MM.1S (cell line): ENCODE results near the gene SFMBT2.
"Not testable (repeated sequence)": the region's sequence is repeated elsewhere in the genome, so short reads cannot be mapped to it uniquely, and the experiment has no call there.

Experiments used
- DNase-seq: peaks from one replicate; pipeline ENCODE4 v3.0.0-alpha.2; 2015
- H2AFZ ChIP-seq: fragments of 300-600 bp; sonication (generic); 2 replicates; pipeline ENCODE4 v1.6.0; 2016; ENCODE audit warnings: antibody characterized with exemption, low read length
- H3F3A ChIP-seq: fragments of 300-600 bp; sonication (generic); 2 replicates; pipeline ENCODE4 v1.6.1; 2016; ENCODE audit warnings: mild to moderate bottlenecking, antibody characterized with exemption, low read length, moderate library complexity, mixed read lengths; ENCODE audit not compliant: insufficient read depth
- H3K27ac ChIP-seq: fragments of 300-600 bp; sonication (generic); 2 replicates; pipeline ENCODE4 v1.5.1; 2016; ENCODE audit warnings: mild to moderate bottlenecking, low read length
- H3K27me3 ChIP-seq: fragments of 300-600 bp; sonication (generic); replicated peaks from 2 replicates; pipeline ENCODE4 v1.6.0; 2016; ENCODE audit warnings: low read length; ENCODE audit not compliant: insufficient read depth
- H3K36me3 ChIP-seq: fragments of 300-600 bp; sonication (generic); replicated peaks from 2 replicates; pipeline ENCODE4 v1.6.1; 2016; ENCODE audit warnings: mild to moderate bottlenecking, low read length, mixed read lengths; ENCODE audit not compliant: insufficient read depth
- H3K4me1 ChIP-seq: fragments of 300-600 bp; sonication (generic); 2 replicates; pipeline ENCODE4 v1.6.1; 2016; ENCODE audit warnings: low read length, mixed read lengths
- H3K4me2 ChIP-seq: fragments of 300-600 bp; sonication (generic); 2 replicates; pipeline ENCODE4 v1.6.0; 2016; ENCODE audit warnings: low read depth, low read length
- H3K4me3 ChIP-seq: fragments of 300-600 bp; sonication (generic); 2 replicates; pipeline ENCODE4 v1.5.1; 2016; ENCODE audit warnings: low read length, mixed read lengths
- H3K79me2 ChIP-seq: fragments of 300-600 bp; sonication (generic); 2 replicates; pipeline ENCODE4 v1.6.1; 2016; ENCODE audit warnings: mixed run types, low read length, mixed read lengths
- H3K9ac ChIP-seq: fragments of 300-600 bp; sonication (generic); 2 replicates; pipeline ENCODE4 v1.6.1; 2016; ENCODE audit warnings: low read length, mixed read lengths
- H3K9me2 ChIP-seq: fragments of 300-600 bp; sonication (generic); replicated peaks from 2 replicates; pipeline ENCODE4 v1.6.1; 2016; ENCODE audit warnings: mild to moderate bottlenecking, low read length, mixed read lengths; ENCODE audit not compliant: insufficient read depth
- H3K9me3 ChIP-seq: fragments of 300-600 bp; sonication (generic); replicated peaks from 2 replicates; pipeline ENCODE4 v1.6.1; 2016; ENCODE audit warnings: mild to moderate bottlenecking, low read length, mixed read lengths; ENCODE audit not compliant: insufficient read depth
- H4K20me1 ChIP-seq: fragments of 300-600 bp; sonication (generic); 2 replicates; pipeline ENCODE4 v1.6.1; 2016; ENCODE audit warnings: mild to moderate bottlenecking, low read length, moderate library complexity, mixed read lengths; ENCODE audit not compliant: insufficient read depth
- CTCF ChIP-seq: fragments of 300-600 bp; sonication (generic); IDR thresholded peaks from 2 replicates; pipeline ENCODE4 v1.5.1; 2016; ENCODE audit warnings: antibody characterized with exemption, low read length, mixed read lengths
- EZH2 ChIP-seq: fragments of 300-600 bp; sonication (generic); optimal IDR thresholded peaks from 2 replicates; pipeline ENCODE3; 2017; ENCODE audit warnings: low read depth, mild to moderate bottlenecking, antibody characterized with exemption, low read length, mixed read lengths
- EZH2phosphoT487 ChIP-seq: fragments of 300-600 bp; sonication (generic); IDR thresholded peaks from 2 replicates; pipeline ENCODE4 v1.6.1; 2018; ENCODE audit warnings: antibody characterized with exemption, low read length

The SFMBT2 gene

GRCh38 chr10:7194571-7194970, 216.3 kb downstream of the SFMBT2 start:
- TF ChIP-seq EZH2phosphoT487 (no peak), CTCF (no peak), EZH2 (no peak)
- H3K36me3 ChIP-seq = peaks cover 3% of the 10 kb centered on the region; the same call in 1 of the 2 replicates
- H3K79me2 ChIP-seq = no peaks in the 10 kb centered on the region

GRCh38 chr10:7193369-7193768, 217.5 kb downstream of the SFMBT2 start:
- Histone ChIP-seq H3K9me2 (no peaks in the 10 kb centered on the region), H3K9ac (no peak overlapping the region), H3K9me3 (no peaks in the 10 kb centered on the region), H2AFZ (no peak overlapping the region), H4K20me1 (no peaks in the 10 kb centered on the region), H3F3A (no peaks in the 10 kb centered on the region), H3K4me3 (no peak overlapping the region), H3K79me2 (no peaks in the 10 kb centered on the region), H3K4me2 (no peak overlapping the region), H3K27ac (no peak overlapping the region), H3K27me3 (no peaks in the 10 kb centered on the region), H3K36me3 (peaks cover 2% of the 10 kb centered on the region; the same call in 1 of the 2 replicates), H3K4me1 (no peaks in the 10 kb centered on the region)
- no peak for TF ChIP-seq EZH2phosphoT487
- DNase-seq = no peak

More at GRCh38 chr10:7194571-7194970, 216.3 kb downstream of the SFMBT2 start:
- H3K27ac ChIP-seq = no peak overlapping the region
- H3K9ac ChIP-seq = no peak overlapping the region
- no peak for DNase-seq
- H3F3A ChIP-seq = no peaks in the 10 kb centered on the region
- H3K27me3 ChIP-seq = no peaks in the 10 kb centered on the region
- H3K9me3 ChIP-seq = no peaks in the 10 kb centered on the region
- no peaks in the 10 kb centered on the region for H3K4me1 ChIP-seq
- H2AFZ ChIP-seq = no peak overlapping the region
- no peaks in the 10 kb centered on the region for H3K9me2 ChIP-seq
- no peak overlapping the region for H3K4me2 ChIP-seq
- H3K4me3 ChIP-seq = no peak overlapping the region
- no peaks in the 10 kb centered on the region for H4K20me1 ChIP-seq

- no peak overlapping the region for H3K9ac ChIP-seq
- no peaks in the 10 kb centered on the region for H3K79me2 ChIP-seq
- no peaks in the 10 kb centered on the region; the same call in 1 of the 2 replicates for H3K36me3 ChIP-seq
- H3K9me3 ChIP-seq = no peaks in the 10 kb centered on the region
- TF ChIP-seq EZH2phosphoT487 (no peak), CTCF (no peak), EZH2 (no peak)
- H3K4me1 ChIP-seq = no peaks in the 10 kb centered on the region
- no peak overlapping the region for H2AFZ ChIP-seq
- no peaks in the 10 kb centered on the region for H4K20me1 ChIP-seq
- DNase-seq = no peak
- no peak overlapping the region for H3K27ac ChIP-seq
- no peaks in the 10 kb centered on the region for H3K9me2 ChIP-seq
- H3F3A ChIP-seq = no peaks in the 10 kb centered on the region
- H3K27me3 ChIP-seq = no peaks in the 10 kb centered on the region
- H3K4me2 ChIP-seq = no peak overlapping the region
- H3K4me3 ChIP-seq = no peak overlapping the region
These were observed 217.9 kb downstream of the SFMBT2 start for GRCh38 chr10:7192831-7193361.

GRCh38 chr10:7192061-7192460, 218.8 kb downstream of the SFMBT2 start:
- Histone ChIP-seq H3K27ac (no peak overlapping the region), H4K20me1 (no peaks in the 10 kb centered on the region), H3K9me3 (no peaks in the 10 kb centered on the region), H3K79me2 (no peaks in the 10 kb centered on the region), H3K27me3 (no peaks in the 10 kb centered on the region), H3F3A (no peaks in the 10 kb centered on the region), H3K9me2 (no peaks in the 10 kb centered on the region), H3K9ac (no peak overlapping the region), H3K36me3 (no peaks in the 10 kb centered on the region; the same call in 1 of the 2 replicates), H3K4me3 (no peak overlapping the region), H2AFZ (no peak overlapping the region), H3K4me2 (no peak overlapping the region), H3K4me1 (no peaks in the 10 kb centered on the region)
- TF ChIP-seq EZH2phosphoT487 = no peak
- no peak for TF ChIP-seq CTCF
- TF ChIP-seq EZH2 = no peak
- DNase-seq = no peak

GRCh38 chr10:7190772-7191171, 220.1 kb downstream of the SFMBT2 start:
- not testable (repeated sequence) for H3F3A ChIP-seq, H3K27ac ChIP-seq, H3K9ac ChIP-seq, H3K36me3 ChIP-seq, H3K4me2 ChIP-seq, H3K79me2 ChIP-seq, H3K9me2 ChIP-seq, H3K27me3 ChIP-seq, H4K20me1 ChIP-seq, DNase-seq, H3K9me3 ChIP-seq, H3K4me1 ChIP-seq, H3K4me3 ChIP-seq, H2AFZ ChIP-seq
